HG03457 (cell line): ENCODE data around the gene PML.

Experiments
- ATAC-seq: cut with Tn5 transposase; IDR thresholded peaks from one replicate; pipeline ENCODE4 v1.9.1; 2021; ENCODE audit warnings: moderate number of reproducible peaks; ENCODE audit not compliant: unreplicated experiment

PML gene

GRCh38 chr15:73985101-73985873 lies 9.2 kb upstream of the PML start:
- no peak for ATAC-seq

DNA sequence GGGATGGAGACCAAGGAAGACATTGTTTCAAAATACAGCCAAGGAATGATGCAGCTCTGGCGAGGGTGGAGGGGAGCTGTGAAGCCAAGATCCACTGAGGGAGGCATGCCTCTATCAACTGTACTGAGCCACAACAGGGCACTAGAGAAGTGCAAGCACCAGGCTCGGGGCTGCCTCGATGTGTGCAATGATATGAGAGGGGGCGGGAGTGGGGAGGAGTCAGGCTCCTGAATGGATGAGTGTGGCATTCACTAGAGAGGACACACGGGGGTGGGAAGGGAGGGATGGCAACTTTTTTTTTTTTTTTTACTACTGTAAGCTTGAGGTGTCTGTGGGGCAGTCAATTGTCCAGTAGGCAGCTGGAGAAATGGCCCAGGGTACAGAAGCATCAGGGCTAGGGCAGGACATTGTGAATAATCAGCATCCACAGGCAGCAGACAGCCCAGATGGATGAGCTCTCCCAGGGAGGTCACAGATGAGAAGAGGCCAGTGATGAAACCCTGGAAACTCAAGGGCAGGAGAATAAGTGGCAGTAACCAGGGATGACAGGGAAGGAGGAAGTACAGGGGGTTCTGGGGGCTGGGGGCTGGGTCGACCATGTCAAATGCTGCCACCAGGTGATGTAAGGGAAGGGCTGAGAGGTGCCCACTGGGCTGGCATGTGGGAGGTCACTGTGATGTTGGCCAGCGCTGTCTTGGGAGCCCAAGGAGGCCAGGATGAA lies 8.3 kb upstream of the PML start:
- ATAC-seq, result no peak

DNA sequence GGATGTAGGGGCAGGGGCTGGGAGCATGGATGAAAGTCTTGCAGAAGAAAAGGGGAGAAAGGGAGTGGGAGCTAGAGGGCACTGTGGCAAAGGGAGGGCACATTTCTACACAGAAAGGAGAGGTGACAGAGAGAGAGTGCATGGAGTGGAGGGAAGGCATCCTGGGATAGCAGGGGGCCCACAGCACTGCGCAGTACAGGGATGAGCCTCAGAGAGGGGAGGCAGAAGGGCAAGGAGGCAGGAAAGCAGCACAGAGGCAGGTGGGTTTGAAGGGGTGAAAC lies 7.8 kb upstream of the PML start:
- ATAC-seq, result no peak

GRCh38 chr15:73987250-73987649 lies 7.3 kb upstream of the PML start:
- ATAC-seq, result no peak

DNA sequence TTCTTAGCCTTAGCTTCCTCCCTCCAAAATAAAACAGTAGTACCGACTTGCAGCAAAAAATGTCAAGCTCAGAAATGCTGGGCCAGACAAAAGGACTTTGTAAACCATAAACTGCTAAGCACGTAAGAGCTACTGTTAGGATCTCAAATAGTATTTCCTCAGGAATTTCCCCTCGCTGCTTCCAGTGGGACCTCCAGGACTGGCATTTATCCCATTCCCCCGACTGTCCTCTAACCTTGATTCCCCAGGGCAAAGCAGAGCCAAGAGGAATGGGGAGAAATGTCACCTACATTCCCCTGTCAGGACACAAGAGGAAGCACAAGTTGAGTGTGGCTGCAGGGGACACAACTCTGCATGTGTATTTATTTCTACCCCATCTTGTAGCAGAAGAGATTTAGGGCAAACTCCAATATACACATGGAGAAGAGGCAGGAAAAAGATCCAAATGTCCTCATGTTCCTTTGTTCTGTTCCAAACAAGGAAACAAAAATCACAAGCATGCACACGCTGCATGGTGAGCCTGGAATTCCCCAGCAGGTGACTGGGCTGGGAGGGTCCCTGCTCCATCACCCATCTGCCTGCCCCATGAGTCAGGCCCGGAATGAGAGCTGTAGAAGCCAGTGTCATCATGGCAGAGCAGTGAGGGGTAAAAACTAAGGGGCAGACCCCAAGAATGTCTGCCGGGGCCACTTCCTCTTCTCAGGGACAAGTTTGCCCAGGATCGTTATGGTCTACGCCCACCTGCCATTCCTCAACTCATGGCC lies 6.7 kb upstream of the PML start:
- no peak for ATAC-seq

DNA sequence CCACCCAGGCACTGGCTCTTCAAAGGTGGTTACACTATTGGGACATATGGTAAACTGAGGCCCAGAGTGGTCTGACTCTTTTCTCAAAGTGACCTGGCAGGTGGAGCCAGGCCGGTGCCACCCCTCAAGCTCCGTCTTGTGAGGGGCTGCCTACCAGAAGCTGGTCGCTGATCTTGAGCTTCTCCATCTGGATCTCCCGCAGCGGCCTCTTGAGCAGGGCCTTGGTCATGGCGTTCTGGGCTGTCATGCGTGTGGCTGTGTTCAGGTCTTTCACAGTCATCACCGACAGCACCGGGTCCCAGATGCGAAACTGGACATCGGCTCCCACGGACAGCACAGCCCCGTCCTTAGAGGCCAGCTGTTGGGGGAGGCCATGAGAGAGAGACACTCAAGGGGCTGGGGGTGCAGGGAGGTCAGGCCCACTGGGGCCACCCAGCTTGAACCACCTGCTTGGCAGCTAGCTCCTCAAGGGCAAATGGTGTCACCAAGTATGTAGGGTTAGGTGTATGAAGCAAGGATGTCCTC lies 6.0 kb upstream of the PML start:
- no peak for ATAC-seq

DNA sequence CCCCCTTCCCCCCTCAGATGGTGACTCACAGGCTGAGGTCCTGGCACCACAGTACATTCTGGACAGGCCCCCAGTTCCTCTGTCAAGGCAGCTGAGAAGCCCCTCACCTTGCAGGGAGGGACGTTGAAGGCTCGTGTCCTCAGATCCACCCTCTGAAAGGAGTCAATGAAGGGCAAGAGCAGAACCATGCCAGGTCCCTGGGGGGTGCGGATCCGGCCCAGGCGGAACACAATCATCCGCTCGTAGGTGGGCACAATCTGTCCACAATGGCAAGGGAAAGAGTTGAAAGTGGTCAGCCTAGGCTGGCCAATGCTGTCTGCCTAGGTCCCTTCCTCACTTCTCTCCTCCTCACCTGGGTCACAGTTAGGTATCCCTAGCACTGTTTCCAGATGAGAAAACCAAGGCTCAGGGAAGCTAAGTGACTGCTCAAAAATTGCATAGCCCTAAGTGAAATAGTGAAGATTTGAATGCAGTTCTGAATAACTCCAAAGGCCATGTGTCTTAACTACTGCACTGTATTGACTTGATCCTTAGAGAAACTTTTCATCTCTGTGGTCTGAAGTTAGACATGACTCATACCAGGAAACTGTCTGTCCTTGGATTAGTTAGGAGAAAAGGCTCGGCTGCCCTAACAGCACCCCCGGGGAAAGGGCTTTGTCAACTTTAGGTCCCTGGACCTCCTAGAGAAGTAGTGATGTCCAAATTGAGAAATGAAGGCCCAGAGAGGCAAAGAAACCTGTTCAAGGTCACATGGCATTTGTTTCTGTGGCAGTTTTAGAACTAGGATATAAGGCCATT lies 5.3 kb upstream of the PML start:
- no peak for ATAC-seq

GRCh38 chr15:73990250-73991005 lies 4.1 kb upstream of the PML start:
- no peak for ATAC-seq

- ATAC-seq, result no peak
These were observed 3.3 kb upstream of the PML start for GRCh38 chr15:73991260-73991659.

DNA sequence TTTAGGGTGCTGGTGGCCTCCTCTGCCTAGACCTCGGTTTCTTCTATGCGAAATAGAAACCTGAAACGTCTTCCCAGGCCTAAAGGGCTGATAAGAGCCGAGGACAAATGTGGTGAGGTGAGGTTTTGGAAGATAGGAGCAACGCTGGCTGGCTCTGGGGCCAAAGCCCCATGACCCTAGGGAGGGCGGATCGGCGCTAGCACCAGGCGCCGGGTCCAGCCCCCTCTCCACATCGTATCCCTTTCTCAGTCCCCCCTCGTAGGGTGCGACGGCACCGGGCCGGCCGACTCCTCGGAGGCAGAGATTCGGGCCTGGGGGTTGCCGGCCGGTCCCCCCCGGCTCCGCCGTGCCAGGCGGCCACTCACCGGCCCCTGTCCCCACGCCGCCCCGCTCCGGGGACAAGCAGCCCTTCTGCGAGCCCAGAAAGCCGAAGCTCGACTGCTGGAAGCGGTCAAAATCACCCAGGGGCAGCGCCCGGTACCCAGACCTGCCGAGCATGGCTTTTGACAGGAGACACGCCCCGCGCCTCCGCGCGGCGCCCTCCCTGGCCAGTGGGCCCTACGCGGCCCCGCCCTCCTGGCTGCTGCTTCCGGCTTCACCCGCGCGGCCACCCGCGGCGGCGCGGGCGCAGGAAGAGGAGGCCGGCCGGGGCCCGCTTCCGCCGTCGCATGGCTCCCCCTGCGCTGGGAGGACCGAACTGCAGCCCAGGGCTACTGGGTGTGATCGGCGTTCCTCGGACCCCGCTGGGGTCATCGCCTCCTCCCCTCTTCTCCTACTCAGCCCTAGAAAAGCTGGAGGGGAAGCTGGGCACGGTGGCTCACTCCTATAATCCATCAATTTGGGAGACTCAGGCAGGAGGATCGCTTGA lies 2.6 kb upstream of the PML start, which contains the start of gene STOML1:
Gene STOML1 (minus strand): TSS at position 570 of the 868 bp plus-strand sequence. CDS start 72 bp downstream, at position 498.
- peak; percentile 49 for ATAC-seq

GRCh38 chr15:73992594-73992898 lies 2.0 kb upstream of the PML start:
- no peak for ATAC-seq

- ATAC-seq, result no peak
These were observed 1.1 kb upstream of the PML start for GRCh38 chr15:73993211-73993994.

DNA sequence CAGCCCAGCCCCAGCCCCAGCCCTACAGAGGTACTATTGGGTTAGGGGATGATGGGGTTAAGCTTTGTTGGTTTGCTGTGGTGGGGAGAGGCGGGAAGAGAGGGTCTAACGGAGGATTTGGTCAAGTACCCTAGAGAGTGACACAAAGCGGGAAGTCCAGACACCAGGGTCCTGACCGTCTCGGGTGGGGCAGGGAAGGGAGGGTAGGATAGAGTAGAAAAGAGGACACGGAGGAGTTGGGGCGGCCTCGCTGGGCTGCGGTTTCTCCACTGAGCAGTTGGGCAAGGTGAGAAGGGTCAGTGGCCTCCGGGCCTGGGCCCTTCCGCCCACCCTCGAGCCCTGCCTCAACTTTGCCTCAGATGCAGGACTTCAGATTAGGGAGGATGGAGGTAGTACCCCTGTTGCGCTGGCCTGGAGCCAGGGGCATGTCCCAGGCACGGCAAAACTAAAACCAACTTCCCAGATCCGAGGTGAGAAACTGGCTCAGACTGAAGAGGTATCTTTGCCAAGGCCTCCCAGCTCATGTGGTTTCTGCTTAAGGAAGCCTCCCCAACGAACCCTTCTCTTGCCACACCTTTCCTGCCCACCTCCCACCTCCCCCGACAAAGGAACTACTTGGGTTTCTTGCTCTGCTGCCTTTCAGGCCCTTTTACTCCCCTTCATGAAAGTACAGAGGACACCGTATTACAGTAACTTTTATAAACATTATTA lies 551 bp downstream of the PML start:
- no peak for ATAC-seq

DNA sequence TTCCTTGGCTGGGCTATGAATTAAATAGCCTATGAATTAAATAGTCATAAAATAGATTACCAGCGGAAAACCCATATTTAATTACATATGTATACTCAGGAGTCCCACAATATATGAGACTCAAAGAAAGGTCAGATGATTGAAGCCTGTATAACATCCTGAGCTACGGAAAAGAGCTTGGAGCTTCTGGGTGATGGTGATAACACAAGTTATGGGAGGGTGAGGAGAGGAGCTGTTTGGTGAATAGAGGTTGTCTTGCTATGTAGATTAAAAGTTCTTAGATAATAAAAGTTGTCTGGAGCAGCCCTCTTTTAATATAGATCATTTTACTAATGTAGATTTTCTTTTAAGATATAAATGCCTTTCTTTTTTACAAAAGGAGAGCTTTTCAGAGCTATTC lies 1.8 kb downstream of the PML start:
- ATAC-seq, result no peak

GRCh38 chr15:73996939-73997338 lies 2.4 kb downstream of the PML start:
- no peak for ATAC-seq

DNA sequence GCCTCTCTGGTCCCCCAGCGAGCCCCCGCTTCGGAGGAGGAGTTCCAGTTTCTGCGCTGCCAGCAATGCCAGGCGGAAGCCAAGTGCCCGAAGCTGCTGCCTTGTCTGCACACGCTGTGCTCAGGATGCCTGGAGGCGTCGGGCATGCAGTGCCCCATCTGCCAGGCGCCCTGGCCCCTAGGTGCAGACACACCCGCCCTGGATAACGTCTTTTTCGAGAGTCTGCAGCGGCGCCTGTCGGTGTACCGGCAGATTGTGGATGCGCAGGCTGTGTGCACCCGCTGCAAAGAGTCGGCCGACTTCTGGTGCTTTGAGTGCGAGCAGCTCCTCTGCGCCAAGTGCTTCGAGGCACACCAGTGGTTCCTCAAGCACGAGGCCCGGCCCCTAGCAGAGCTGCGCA lies 3.5 kb downstream of the PML start:
- no peak for ATAC-seq

- no peak for ATAC-seq
These were observed 12.5 kb downstream of the PML start for GRCh38 chr15:74006774-74007639.
